Measurements from ENCODE around the gene IGF2BP3.
"Not testable (repeated sequence)": the region's sequence is repeated elsewhere in the genome, so short reads cannot be mapped to it uniquely, and the experiment has no call there.

Gene IGF2BP3

GRCh38 chr7:23338863-23339262 lies 131.4 kb downstream of the IGF2BP3 start:
- Histone ChIP-seq H3K4me1 (ENCODE audit: insufficient read depth, low read length) (no peaks in the 10 kb centered on the region), H3K9me3 (ENCODE audit: control insufficient read depth, insufficient read depth, low read length) (no peaks in the 10 kb centered on the region), H3K9ac (ENCODE audit: low read depth, low read length) (no peak overlapping the region), H3K36me3 (ENCODE audit: insufficient read depth, low read length) (peaks cover 31% of the 10 kb centered on the region)

- Histone ChIP-seq H3K36me3 (ENCODE audit: insufficient read depth, low read length) (peaks cover 31% of the 10 kb centered on the region), H3K9me3 (ENCODE audit: control insufficient read depth, insufficient read depth, low read length) (no peaks in the 10 kb centered on the region), H3K4me1 (ENCODE audit: insufficient read depth, low read length) (no peaks in the 10 kb centered on the region), H3K9ac (ENCODE audit: low read depth, low read length) (no peak overlapping the region)
Observed at GRCh38 chr7:23338439-23338838, 131.9 kb downstream of the IGF2BP3 start.

GRCh38 chr7:23337374-23337773 lies 132.9 kb downstream of the IGF2BP3 start:
- H3K9ac ChIP-seq (ENCODE audit: low read depth, low read length), result no peak overlapping the region
- H3K36me3 ChIP-seq (ENCODE audit: insufficient read depth, low read length), result peaks cover 32% of the 10 kb centered on the region
- no peaks in the 10 kb centered on the region for H3K4me1 ChIP-seq (ENCODE audit: insufficient read depth, low read length)
- no peaks in the 10 kb centered on the region for H3K9me3 ChIP-seq (ENCODE audit: control insufficient read depth, insufficient read depth, low read length)

GRCh38 chr7:23336799-23337283 lies 133.4 kb downstream of the IGF2BP3 start:
- no peaks in the 10 kb centered on the region for H3K4me1 ChIP-seq (ENCODE audit: insufficient read depth, low read length)
- H3K9ac ChIP-seq (ENCODE audit: low read depth, low read length), result no peak overlapping the region
- peaks cover 31% of the 10 kb centered on the region for H3K36me3 ChIP-seq (ENCODE audit: insufficient read depth, low read length)

GRCh38 chr7:23336086-23336485 lies 134.2 kb downstream of the IGF2BP3 start:
- Histone ChIP-seq H3K9me3 (ENCODE audit: control insufficient read depth, insufficient read depth, low read length) (no peaks in the 10 kb centered on the region), H3K4me1 (ENCODE audit: insufficient read depth, low read length) (no peaks in the 10 kb centered on the region), H3K36me3 (ENCODE audit: insufficient read depth, low read length) (peaks cover 30% of the 10 kb centered on the region), H3K9ac (ENCODE audit: low read depth, low read length) (no peak overlapping the region)

More at GRCh38 chr7:23336799-23337283, 133.4 kb downstream of the IGF2BP3 start:
- H3K9me3 ChIP-seq (ENCODE audit: control insufficient read depth, insufficient read depth, low read length), result no peaks in the 10 kb centered on the region

- H3K36me3 ChIP-seq (ENCODE audit: insufficient read depth, low read length), result peaks cover 30% of the 10 kb centered on the region
- H3K9me3 ChIP-seq (ENCODE audit: control insufficient read depth, insufficient read depth, low read length), result no peaks in the 10 kb centered on the region
- no peak overlapping the region for H3K9ac ChIP-seq (ENCODE audit: low read depth, low read length)
- no peaks in the 10 kb centered on the region for H3K4me1 ChIP-seq (ENCODE audit: insufficient read depth, low read length)
Observed at GRCh38 chr7:23335621-23336020, 134.7 kb downstream of the IGF2BP3 start.

- H3K9ac ChIP-seq (ENCODE audit: low read depth, low read length), result no peak overlapping the region
- H3K36me3 ChIP-seq (ENCODE audit: insufficient read depth, low read length), result peaks cover 27% of the 10 kb centered on the region
- no peaks in the 10 kb centered on the region for H3K9me3 ChIP-seq (ENCODE audit: control insufficient read depth, insufficient read depth, low read length)
- H3K4me1 ChIP-seq (ENCODE audit: insufficient read depth, low read length), result no peaks in the 10 kb centered on the region
Observed at GRCh38 chr7:23335136-23335535, 135.2 kb downstream of the IGF2BP3 start.

DNA sequence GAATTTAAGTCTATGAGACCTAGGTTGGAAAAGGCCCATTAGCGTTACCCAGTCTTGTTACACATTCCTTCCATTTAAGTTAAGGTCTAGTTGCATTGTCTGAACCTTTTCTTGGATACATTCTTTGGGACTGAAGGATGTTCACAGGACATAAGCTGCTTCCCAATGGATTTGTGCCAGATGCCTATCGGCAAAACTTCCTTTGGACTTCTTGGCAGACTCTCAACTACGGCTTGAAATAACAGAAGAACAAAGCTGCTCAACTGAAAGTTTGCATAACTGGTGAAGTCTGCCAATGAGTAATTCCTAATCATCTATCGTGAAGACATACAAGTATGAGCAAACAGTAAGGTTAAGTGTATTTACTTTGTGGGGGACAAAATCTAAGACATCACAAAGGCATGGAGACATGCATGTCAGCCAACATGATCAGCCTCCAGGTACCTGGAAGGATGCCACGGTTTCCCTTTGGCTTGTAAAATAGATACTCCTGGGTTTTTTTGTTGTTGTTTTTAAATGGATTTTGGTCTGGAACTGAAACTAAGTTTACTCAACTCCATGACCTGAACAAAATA lies 135.7 kb downstream of the IGF2BP3 start:
- H3K9ac ChIP-seq (ENCODE audit: low read depth, low read length), result no peak overlapping the region
- no peaks in the 10 kb centered on the region for H3K9me3 ChIP-seq (ENCODE audit: control insufficient read depth, insufficient read depth, low read length)
- peaks cover 25% of the 10 kb centered on the region for H3K36me3 ChIP-seq (ENCODE audit: insufficient read depth, low read length)
- H3K4me1 ChIP-seq (ENCODE audit: insufficient read depth, low read length), result no peaks in the 10 kb centered on the region

DNA sequence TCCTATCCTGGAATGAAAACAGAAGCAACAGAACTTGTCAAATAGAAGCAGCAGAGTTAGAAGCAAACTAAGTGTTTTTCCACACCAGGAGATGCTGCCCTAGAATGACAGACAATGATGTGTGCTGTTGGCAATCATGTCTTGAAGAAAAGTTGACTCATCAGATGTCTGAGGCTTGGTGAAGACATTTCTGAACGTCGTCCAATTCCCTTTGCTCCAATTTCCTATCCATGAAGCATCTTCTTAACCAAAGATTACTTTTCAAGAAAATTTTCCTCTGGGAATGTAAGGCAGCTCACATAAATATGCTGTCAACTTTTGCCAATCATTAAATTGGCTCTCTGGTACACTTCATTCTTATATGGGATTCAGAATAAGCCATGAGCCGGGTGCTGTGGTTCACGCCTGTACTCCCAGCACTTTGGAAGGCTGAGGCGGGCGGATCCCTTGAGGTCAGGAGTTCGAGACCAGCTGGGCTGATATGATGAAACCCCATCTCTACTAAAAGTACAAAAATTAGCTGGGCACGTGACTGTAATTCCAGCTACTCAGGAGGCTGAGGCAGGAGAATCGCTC lies 136.5 kb downstream of the IGF2BP3 start:
- Histone ChIP-seq H3K9me3 (ENCODE audit: control insufficient read depth, insufficient read depth, low read length) (no peaks in the 10 kb centered on the region), H3K9ac (ENCODE audit: low read depth, low read length) (no peak overlapping the region), H3K4me1 (ENCODE audit: insufficient read depth, low read length) (no peaks in the 10 kb centered on the region), H3K36me3 (ENCODE audit: insufficient read depth, low read length) (peaks cover 25% of the 10 kb centered on the region)

GRCh38 chr7:23332910-23333612 lies 137.2 kb downstream of the IGF2BP3 start:
- no peaks in the 10 kb centered on the region for H3K9me3 ChIP-seq (ENCODE audit: control insufficient read depth, insufficient read depth, low read length)
- no peaks in the 10 kb centered on the region for H3K4me1 ChIP-seq (ENCODE audit: insufficient read depth, low read length)
- peaks cover 21% of the 10 kb centered on the region for H3K36me3 ChIP-seq (ENCODE audit: insufficient read depth, low read length)
- no peak overlapping the region for H3K9ac ChIP-seq (ENCODE audit: low read depth, low read length)

DNA sequence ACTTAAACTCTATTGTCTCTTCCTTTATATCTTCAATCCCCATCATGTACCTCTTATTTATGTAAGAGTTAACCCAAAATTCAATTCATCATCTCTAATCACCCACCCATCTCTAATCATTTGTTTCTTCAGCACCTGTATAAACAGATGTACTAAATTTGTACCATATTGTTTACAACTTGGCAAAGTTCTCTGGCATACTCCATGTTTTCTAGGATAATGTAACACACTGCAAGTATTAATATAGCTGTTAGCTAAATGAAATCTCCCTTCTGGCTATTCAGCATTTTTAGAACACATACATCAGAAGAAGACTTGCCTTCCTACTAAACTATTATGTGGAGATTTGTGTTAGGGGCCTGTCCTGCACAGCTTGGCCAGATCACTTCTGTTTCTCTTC lies 138.1 kb downstream of the IGF2BP3 start:
- no peaks in the 10 kb centered on the region for H3K4me1 ChIP-seq (ENCODE audit: insufficient read depth, low read length)
- no peak overlapping the region for H3K9ac ChIP-seq (ENCODE audit: low read depth, low read length)
- peaks cover 13% of the 10 kb centered on the region for H3K36me3 ChIP-seq (ENCODE audit: insufficient read depth, low read length)

DNA sequence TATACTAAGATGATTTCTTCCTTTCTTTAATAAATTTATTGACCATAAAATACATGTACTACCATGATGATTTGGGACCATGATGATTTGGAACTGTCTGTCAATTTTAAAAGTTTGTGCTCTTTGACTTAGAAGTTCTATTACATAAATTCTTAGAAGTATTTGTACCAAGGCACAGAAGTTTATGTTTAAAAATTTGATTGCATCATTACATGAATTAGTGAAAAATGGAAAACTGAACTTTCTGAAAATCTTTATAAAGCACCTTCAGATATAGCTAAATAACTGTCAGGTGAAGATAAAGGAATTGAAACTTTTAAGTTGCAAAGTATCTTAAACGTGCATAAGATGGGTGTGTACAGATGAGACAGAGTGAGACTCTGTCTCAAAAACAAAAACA lies 139.2 kb downstream of the IGF2BP3 start:
- H3K9ac ChIP-seq (ENCODE audit: low read depth, low read length), result no peak overlapping the region
- H3K36me3 ChIP-seq (ENCODE audit: insufficient read depth, low read length), result peaks cover 13% of the 10 kb centered on the region
- no peaks in the 10 kb centered on the region for H3K9me3 ChIP-seq (ENCODE audit: control insufficient read depth, insufficient read depth, low read length)
- H3K4me1 ChIP-seq (ENCODE audit: insufficient read depth, low read length), result no peaks in the 10 kb centered on the region

More for the DNA sequence above, 138.1 kb downstream of the IGF2BP3 start:
- no peaks in the 10 kb centered on the region for H3K9me3 ChIP-seq (ENCODE audit: control insufficient read depth, insufficient read depth, low read length)

DNA sequence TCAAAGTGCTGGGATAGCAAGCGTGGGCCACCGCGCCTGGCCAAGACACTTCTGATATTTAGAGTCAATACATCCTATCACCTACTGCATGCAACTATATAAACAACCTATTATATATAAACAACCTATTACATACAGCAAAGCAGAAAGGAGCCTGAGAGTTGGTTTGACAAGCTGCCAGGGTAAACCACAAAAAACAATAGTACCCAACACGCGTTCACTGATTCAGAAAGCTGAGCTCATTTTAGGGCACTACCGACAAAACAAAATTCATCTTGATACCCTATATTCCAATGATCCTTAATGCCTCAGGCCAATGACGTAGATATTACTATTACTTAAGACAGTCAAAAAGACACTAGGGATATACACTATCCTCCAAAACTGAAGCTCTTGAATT lies 154.9 kb downstream of the IGF2BP3 start:
- Histone ChIP-seq H3K4me1 (ENCODE audit: insufficient read depth, low read length) (no peaks in the 10 kb centered on the region), H3K9me3 (ENCODE audit: control insufficient read depth, insufficient read depth, low read length) (no peaks in the 10 kb centered on the region), H3K9ac (ENCODE audit: low read depth, low read length) (no peak overlapping the region), H3K36me3 (ENCODE audit: insufficient read depth, low read length) (peaks cover 37% of the 10 kb centered on the region)

DNA sequence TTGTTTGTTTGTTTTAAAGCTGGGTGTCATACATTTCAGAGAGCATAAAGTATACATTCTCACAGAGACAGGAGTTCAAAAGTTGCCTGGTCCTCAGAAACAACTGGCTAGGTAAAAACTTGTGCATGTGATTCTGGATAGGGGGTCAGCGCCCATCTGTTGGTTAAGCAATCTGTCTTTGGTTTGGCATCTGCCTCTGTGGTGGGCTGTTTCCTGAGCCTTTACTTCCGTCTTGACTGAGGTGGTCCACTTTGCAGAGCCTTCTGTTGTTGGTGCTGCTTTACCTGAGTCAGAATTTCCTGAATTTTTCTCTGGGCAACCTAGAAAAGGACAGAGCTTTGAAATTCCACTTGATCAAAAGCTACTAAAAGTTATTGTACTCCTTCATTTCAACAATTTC lies 158.2 kb downstream of the IGF2BP3 start:
- not testable (repeated sequence) for H3K4me1 ChIP-seq (ENCODE audit: insufficient read depth, low read length); H3K9ac ChIP-seq (ENCODE audit: low read depth, low read length); H3K9me3 ChIP-seq (ENCODE audit: control insufficient read depth, insufficient read depth, low read length)
- peaks cover 25% of the 10 kb centered on the region for H3K36me3 ChIP-seq (ENCODE audit: insufficient read depth, low read length)

DNA sequence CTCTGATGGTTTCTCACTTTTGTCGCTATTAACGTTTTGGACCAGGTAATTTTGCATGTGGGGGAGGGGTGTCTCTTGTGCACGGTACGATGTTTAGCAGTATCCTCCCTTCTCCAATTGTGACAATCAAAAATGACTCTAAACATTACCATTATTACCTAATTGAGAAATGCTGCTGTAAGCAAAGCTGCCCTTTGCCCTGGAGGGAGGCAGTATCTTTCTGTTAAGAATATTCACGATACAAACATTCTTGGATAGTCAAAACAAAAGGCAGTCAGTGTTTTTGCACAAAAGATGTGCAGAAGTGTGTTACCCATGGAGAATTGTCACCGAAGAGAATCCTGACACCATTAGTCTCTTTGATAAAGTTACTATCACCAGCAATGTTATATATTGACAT lies 161.5 kb downstream of the IGF2BP3 start:
- H3K9ac ChIP-seq (ENCODE audit: low read depth, low read length), result no peak overlapping the region
- H3K36me3 ChIP-seq (ENCODE audit: insufficient read depth, low read length), result peaks cover 24% of the 10 kb centered on the region

More for the DNA sequence above, 161.5 kb downstream of the IGF2BP3 start:
- no peaks in the 10 kb centered on the region for H3K4me1 ChIP-seq (ENCODE audit: insufficient read depth, low read length)
- no peaks in the 10 kb centered on the region for H3K9me3 ChIP-seq (ENCODE audit: control insufficient read depth, insufficient read depth, low read length)

All from ES-I3 (cell line).